HG03520 (cell line): ENCODE results near the gene PEX13.
"Not testable (repeated sequence)": the region's sequence is repeated elsewhere in the genome, so short reads cannot be mapped to it uniquely, and the experiment has no call there.

Experiments used
- ATAC-seq: cut with Tn5 transposase; IDR thresholded peaks from one replicate; pipeline ENCODE4 v1.9.1; 2021; ENCODE audit warnings: mild to moderate bottlenecking, moderate library complexity; ENCODE audit not compliant: unreplicated experiment

PEX13 gene

GRCh38 chr2:61017556-61018317 is at the start of gene PEX13, which contains the start of gene PUS10:
Gene PEX13 (plus strand): TSS chr2:61017720. CDS start chr2:61017760, 40 bp downstream.
Gene PUS10 (minus strand): TSS chr2:61018255. CDS start chr2:61011890, 6,365 bp downstream.
- peak; percentile 60 for ATAC-seq

GRCh38 chr2:60972889-60973656 is 44.4 kb upstream of the PEX13 start:
- no peak for ATAC-seq

GRCh38 chr2:60973705-60974104 is 43.8 kb upstream of the PEX13 start:
- ATAC-seq, result no peak

GRCh38 chr2:60974652-60975051 is 42.9 kb upstream of the PEX13 start:
- no peak for ATAC-seq

- no peak for ATAC-seq
Measured at GRCh38 chr2:60976256-60976850, 41.2 kb upstream of the PEX13 start.

- ATAC-seq, result peak; percentile 54
Measured at GRCh38 chr2:60976875-60977561, 40.5 kb upstream of the PEX13 start.

- no peak for ATAC-seq
Measured at GRCh38 chr2:60977562-60977895, 40.0 kb upstream of the PEX13 start.

- ATAC-seq, result no peak
Measured at GRCh38 chr2:60979231-60979630, 38.3 kb upstream of the PEX13 start.

GRCh38 chr2:60980071-60980815 is 37.3 kb upstream of the PEX13 start:
- ATAC-seq, result no peak

GRCh38 chr2:60982066-60982465 is 35.5 kb upstream of the PEX13 start:
- not testable (repeated sequence) for ATAC-seq

GRCh38 chr2:60984720-60985119 is 32.8 kb upstream of the PEX13 start:
- ATAC-seq, result no peak

GRCh38 chr2:60987041-60987440 is 30.5 kb upstream of the PEX13 start:
- no peak for ATAC-seq

- ATAC-seq, result not testable (repeated sequence)
Measured at GRCh38 chr2:60987656-60988055, 29.9 kb upstream of the PEX13 start.

- ATAC-seq, result no peak
Measured at GRCh38 chr2:60989259-60989658, 28.3 kb upstream of the PEX13 start.

- no peak for ATAC-seq
Measured at GRCh38 chr2:60991644-60992043, 25.9 kb upstream of the PEX13 start.

GRCh38 chr2:60992985-60993392 is 24.5 kb upstream of the PEX13 start:
- ATAC-seq, result peak; percentile 100

GRCh38 chr2:60994131-60994530 is 23.4 kb upstream of the PEX13 start:
- no peak for ATAC-seq

GRCh38 chr2:60998628-60999545 is 18.6 kb upstream of the PEX13 start:
- no peak for ATAC-seq

GRCh38 chr2:61005736-61006135 is 11.8 kb upstream of the PEX13 start:
- ATAC-seq, result no peak
